ENCODE results near the gene CGNL1.

The CGNL1 gene

DNA sequence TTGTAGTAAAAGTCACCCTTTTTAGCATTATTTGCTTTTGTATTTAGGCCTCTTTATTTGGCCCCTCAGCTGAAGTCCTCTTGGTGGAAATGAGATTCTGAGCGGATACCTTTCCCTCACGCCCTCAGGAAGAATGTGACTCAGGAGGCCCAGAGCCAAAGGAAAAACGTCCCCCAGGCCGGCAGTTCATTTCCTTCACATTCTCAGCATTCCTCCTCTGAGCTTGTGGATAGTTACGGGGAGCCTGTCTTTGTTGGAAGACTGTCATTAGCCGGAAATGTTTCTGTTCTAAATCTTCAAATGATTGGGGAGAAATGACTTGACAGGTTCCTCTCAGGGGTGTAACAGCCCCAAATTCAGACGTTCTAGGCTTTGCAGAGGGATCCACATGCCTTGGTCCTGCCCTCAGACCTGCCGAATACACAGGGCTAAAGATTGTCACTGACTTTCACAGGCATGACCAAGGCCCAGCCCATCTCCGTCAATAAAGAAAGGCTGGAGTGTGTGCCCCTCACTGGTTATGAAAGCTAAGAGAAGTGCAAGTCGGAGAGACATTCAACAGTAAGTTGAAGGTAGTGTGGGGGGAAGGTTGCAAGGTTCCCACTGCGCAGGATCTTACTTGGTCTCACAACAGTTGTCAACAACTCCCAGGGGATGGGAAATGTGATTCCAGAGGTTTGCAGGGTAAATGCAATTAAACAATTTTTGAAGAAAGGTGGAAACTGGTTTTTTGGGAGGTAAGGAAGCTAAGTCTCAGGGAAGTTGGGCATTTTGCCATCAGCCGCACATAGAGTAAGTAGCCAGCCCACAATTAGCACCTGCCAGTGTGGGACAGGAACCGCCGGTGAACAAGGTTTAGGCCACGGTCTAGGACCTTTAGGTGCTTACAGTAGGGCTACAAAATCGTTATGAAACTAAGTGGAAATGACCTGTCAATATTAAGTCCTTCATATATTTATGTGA lies 175.7 kb downstream of the CGNL1 start:
- DNase-seq = no peak

DNA sequence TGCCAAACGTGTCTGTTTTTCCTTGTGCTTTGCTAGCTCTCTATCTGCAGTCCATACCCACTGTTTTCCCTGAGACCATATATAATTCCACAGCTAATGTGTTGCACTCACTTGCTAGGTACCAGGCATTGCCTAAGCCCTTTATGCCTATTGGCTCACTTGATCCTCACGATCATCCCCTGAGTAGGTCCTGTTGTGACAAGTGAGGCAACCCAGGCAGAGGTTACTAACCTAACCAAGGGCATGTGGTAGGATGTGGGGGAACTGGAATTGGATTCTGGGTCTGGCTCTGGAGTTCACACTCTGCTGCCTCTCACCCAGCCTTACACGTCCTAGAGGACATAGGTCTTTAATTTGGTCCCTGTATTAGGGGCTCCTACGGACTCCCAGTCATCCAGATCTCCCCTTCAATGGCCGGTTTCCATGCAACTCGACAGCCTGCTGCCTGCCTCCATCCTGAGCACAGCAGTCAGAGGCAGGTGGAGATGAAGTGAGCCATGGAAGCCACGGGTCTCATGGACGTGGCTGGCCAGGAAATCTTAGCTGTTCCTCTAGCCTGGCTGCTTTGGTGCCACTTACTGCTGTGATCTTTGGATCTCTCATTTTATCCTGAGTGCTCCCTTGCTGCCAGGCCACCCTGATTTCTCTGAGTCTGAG lies 176.5 kb downstream of the CGNL1 start:
- no peak for DNase-seq

GRCh38 chr15:57553526-57553925 lies 177.2 kb downstream of the CGNL1 start:
- DNase-seq = no peak

GRCh38 chr15:57554063-57554811 lies 177.9 kb downstream of the CGNL1 start:
- no peak for DNase-seq

DNA sequence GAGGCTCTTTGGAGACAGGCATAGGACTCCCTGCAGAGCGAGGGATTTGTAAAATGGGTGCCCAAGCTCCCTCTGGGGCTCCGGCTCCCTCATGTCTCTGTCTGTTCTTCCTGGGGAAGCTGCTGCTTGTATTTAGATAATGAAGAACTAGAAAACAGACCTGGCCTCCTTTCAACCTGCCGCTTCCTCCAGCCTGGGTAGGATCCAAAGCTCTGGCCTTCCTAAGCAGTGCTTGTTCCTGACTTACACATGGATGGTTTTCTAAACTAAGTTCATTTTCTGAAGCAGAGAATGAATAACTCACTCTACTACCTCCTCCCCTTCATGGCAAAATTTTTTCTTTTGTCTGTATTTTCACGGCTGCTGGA lies 178.5 kb downstream of the CGNL1 start:
- no peak for DNase-seq

GRCh38 chr15:57555270-57555669 lies 179.0 kb downstream of the CGNL1 start:
- DNase-seq = no peak

DNA sequence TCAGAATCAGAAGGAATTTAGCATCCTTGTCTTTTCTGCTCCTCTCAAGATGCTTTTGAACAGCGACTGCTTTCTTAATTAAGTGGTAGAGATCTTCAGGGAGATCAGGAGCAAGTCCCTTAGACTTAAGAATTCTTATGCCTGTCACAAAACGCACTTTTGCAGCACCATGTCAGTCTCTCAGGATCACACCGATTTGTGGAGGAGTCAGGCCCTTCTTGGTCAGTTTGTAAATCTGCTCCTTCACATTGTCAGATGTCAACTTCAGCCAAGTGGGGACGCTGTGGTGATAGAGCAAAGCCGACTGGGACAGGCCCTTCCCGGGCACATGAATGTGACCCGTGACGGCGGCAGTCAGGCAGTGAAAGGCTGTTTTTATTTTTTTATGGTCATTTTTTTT lies 179.7 kb downstream of the CGNL1 start:
- no peak for DNase-seq

GRCh38 chr15:57557267-57557666 lies 181.0 kb downstream of the CGNL1 start:
- no peak for DNase-seq

DNA sequence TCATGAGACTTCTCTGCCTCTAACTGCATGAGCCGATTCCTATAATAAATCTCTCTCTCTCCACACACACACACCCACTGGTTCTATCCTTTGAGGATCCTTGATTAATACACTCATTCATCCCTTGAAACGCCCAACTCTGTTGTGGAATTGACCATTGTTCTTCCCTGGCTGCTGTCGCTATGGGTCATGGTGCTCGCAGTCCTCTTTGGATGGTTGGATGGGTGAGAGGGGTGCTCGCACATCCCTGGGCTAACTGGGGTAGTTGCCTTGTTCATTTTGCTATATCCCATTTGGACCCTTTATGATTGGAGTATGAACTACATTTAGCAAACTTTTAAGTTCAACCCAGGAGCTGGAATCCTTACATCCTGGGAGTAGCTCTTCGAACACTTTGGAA lies 181.5 kb downstream of the CGNL1 start:
- no peak for DNase-seq

- peak; percentile 11 for DNase-seq
Observed at GRCh38 chr15:57559875-57560274, 183.6 kb downstream of the CGNL1 start.

DNA sequence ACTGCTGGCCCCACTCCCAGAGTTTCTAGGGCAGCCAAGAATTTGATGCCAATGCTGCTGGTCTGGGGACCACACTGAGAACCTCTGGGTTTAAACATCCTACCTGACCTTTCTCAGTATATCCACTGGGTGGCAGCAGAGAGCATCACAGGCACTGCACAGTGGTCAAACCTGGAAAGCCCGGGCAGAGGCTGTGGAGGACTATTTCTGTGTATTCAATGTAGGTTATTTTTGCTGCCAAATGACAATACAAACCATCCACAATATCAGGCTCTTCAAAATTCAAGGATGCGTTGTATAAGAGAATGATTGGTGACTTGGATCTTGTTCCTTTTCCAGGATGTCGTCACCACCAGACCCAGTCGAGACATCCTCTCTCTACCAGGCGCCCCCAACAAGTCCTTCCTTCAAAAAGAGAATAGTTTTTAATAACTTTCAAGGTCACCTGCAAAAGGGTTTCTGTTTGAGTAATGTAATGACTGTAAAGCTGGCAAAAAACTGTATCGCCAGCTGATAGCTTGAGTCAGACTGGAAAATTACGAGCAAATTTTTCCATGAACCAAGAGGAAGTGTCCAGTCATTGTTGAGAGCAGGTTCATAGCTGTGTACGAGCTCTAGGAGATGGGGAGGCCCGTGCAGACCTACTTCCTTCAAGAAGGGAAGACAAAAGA lies 184.9 kb downstream of the CGNL1 start:
- peak; percentile 63 for DNase-seq

GRCh38 chr15:57562196-57562769 lies 186.0 kb downstream of the CGNL1 start:
- DNase-seq = no peak

DNA sequence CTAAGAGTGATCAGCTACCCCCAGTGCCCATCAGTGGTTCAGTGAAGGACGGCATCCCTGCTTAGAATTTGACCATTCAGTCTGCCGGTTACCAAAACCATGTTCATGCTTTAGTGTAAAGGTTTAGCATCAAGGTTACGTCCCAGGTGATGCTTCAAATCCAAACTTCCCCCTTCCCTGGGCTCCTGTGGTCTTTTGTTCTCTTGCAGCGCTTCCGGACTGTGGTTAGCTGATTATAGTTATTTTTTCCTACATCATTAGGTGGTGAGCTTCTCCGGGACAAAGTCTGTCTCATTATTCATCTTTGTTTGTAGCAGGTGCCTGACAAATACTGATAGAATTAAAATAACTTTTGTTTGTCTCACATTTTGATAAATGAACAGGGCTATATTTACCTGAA lies 187.1 kb downstream of the CGNL1 start:
- DNase-seq = no peak

- no peak for DNase-seq
Observed at GRCh38 chr15:57565311-57565710, 189.0 kb downstream of the CGNL1 start.

- no peak for DNase-seq
Observed at GRCh38 chr15:57566834-57567233, 190.5 kb downstream of the CGNL1 start.

GRCh38 chr15:57567891-57568290 lies 191.6 kb downstream of the CGNL1 start:
- DNase-seq = no peak

DNA sequence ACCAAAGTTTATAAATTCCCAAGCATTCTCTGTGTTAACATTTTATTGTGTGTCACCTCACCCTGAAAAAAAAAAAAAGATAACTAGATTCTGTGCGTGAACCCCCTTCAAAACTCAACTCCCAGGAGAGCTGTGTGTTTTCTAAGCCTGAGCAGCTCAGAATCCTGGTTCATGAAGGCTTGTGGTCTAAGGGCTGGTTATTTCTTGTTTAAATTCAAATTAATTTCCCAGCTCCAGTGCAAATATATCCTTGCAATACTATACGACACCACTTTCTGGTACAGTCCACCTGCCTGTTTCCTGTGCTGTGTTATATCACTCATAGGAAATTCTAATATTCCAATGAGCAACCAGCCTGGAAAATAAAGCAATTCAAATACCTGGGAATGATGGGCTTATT lies 192.0 kb downstream of the CGNL1 start:
- DNase-seq = no peak

DNA sequence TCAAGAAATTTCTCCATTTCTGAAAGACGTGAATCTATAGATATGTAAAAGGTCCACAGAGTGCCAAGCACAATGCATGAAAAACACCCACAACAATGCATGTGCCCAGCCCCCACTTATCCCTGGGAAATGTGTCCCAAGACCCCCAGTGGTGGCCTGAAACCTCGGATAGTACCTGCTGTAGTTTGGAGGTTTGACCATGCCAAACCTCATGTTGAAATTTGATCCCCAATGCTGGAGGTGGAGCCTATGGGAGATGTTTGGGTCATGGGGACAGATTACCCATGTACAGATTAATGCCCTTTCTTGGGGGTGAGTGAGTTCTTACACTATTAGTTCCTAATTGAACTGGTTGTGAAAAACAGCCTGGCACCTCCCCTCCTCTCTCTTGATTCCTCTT lies 194.0 kb downstream of the CGNL1 start:
- no peak for DNase-seq

GRCh38 chr15:57570994-57571393 lies 194.7 kb downstream of the CGNL1 start:
- no peak for DNase-seq

DNA sequence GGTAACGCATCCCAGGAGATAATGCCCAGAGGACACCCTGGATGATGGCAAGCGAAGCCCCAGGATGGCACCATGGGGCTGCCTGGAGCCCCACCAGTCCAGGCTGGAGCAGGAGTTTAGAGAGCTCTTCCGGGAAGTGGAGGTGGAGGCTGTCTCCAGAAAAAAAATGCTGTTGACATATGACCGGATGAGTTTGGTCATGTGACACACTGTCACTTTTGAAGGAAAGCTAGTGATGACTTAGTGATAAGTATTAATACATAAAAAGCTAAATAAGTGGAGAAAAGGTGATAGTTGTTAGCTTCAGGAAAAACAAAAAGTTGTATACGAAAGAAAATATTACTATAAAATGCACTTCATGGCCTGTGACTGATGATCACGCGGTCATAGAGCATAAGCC lies 195.4 kb downstream of the CGNL1 start:
- DNase-seq = no peak

- no peak for DNase-seq
Observed at GRCh38 chr15:57572468-57572867, 196.2 kb downstream of the CGNL1 start.

- DNase-seq = no peak
Observed at GRCh38 chr15:57573151-57573550, 196.8 kb downstream of the CGNL1 start.

DNA sequence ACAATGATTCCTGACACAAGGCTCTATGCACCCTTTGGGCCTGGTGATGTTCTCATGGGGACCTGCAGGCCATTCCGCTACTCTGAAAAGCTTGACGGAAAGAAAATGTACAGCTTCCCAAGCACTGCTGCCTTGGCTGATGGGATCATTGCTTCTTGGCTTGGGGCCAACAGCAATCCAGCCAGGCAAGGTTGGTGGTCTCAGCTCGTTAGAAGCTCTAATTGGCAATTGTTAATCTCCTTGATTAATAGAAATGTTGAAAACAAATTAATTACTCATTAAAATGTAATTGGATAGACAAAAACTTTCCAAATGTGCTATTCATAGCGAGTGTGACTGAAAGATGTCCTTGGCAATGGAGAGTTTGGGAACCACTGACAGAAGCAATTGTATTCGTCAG lies 199.1 kb downstream of the CGNL1 start:
- no peak for DNase-seq

Measured in NCI-H1436 (cell line).